DMS114 treated with DMSO at 0.1 percent for 48 hours (cell line): Measurements from ENCODE around the gene CEP19.
"Not testable (repeated sequence)": the region's sequence is repeated elsewhere in the genome, so short reads cannot be mapped to it uniquely, and the experiment has no call there.

Experiments
- DNase-seq: peaks from one replicate; lab custom pipeline; 2025; ENCODE audit not compliant: unreplicated experiment; lab: John Stamatoyannopoulos, UW

CEP19 gene

GRCh38 chr3:196711838-196712513 lies at the start of gene CEP19, which contains the start of gene PIGX:
Gene CEP19, minus strand, starts transcription at chr3:196712250. Its CDS starts 3,593 bp downstream, at chr3:196708657.
Gene PIGX, plus strand, starts transcription at chr3:196712377.
- peak; percentile 50 for DNase-seq

DNA sequence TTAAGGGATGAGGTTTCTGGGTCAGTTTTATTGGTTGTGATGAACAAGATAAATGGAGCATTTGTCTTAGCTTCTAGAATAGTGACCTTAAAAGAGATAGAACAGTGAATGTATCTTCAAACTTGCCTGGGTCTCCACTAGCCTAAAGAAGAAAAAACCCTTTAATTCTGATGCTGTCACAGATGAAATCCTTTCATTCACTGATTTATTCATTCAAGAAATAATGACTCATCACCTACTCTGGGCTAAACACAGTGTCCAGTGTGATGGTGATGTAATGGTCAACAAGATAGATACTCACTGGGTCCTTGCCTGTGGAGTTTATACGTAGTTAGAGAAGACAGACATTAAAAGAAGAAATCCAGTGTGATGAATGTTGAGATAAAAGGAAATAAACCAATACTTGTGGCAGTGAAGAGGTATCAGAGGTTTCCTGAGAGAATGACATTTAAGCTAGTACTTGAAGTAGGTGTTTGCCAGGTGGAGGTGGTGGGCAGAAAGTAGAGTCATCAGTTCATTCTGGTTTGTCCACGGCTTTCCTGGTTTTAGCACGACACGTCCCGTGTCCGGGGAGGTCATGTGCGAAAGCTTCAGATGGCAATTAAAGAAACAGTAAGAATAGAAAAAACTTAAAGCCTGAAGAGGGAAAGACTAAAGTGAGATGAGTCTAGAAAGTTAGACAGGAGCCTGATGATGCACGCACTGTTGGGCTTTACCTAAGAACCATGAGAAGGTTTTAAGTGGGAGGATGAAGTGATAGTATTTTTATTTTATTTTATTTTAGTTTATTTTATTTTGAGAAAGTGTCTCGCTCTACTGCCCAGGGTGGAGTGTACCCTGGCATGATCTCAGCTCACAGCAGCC lies 46.1 kb upstream of the CEP19 start:
- no peak for DNase-seq

GRCh38 chr3:196756732-196757131 lies 44.7 kb upstream of the CEP19 start:
- no peak for DNase-seq

- DNase-seq, result no peak
Measured at GRCh38 chr3:196754091-196754981, 42.3 kb upstream of the CEP19 start.

DNA sequence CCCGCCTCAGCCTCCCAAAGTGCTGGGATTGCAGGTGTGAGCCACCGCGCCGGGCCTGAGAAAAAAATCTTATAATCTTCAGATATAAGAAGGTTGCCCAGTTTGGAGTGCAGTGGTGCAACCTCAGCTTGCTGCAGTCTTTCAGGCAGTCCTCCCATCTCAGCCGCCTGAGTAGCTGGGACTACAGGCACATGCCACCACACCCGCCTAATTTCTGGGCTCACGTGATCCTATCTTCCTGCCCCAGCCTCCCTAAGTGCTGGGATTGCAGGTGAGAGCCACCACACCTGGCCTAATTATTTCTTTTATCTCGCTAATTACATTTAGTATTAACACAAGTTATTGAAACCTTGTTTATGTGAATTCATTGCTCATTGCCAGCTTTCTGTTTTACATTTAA lies 41.2 kb upstream of the CEP19 start:
- DNase-seq, result no peak

GRCh38 chr3:196749125-196749524 lies 37.1 kb upstream of the CEP19 start:
- DNase-seq, result no peak

DNA sequence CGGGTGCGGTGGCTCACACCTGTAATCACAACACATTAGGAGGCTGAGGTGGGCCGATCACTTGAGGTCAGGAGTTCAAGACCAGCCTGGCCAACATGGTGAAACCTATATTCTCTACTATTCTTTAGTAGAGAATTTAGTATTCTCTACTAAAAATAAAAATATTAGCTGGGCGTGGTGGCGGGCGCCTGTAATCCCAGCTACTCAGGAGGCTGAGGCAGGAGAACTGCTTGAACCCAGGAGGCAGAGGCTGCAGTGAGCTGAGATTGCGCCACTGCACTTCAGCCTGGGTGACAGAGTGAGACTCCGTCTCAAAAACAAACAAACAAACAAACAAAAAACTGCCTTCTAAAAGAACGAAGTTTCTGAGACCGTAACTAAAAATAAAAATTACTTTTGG lies 31.5 kb upstream of the CEP19 start:
- DNase-seq, result not testable (repeated sequence)

- DNase-seq, result no peak
Measured at GRCh38 chr3:196741249-196741889, 29.3 kb upstream of the CEP19 start.

GRCh38 chr3:196740481-196741248 lies 28.6 kb upstream of the CEP19 start:
- no peak for DNase-seq

DNA sequence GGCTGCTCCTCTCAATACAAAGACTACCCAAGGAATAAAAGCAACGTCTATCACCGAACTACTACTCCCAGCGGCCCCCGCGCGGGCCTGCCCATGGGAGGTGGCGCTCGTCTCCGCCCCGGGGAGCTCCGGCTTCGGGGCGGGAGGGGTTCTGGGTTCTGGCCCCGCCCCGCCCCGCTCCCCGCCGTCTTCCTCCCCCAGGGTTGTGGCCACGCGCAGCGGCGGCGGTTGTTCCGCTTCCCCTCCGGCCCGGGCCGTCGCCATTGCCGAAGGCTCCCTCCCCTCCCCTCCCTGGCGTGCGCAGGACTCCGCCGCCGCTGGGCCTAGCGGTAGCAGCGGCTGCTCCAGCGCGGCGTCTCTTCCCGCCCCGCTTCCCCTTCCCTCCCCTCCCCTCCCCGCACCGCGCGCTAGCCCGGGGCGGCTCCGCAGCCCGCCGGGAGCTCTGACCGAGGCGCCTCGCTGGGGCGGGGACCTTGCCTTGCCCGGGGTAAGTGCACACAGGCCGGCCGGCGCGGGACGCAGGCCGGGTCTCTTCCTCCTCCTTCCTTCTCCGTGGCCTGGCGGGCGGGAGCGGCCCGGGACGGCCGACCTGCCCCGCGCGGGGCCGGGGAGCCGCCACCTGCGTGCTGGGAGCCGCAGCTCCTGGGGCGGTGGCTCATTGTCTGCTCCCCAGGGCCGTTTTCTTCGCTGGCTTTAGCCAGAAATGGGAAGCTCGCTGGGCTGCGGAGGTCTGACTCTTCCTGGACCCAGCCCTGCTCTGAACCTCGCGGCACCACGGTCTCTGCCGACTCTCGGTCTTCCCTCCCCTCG lies 27.8 kb upstream of the CEP19 start, which contains the start of gene PAK2:
Gene PAK2 (plus strand): TSS at position 187 of the 810 bp plus-strand sequence. CDS start 42,790 bp downstream, outside the sequence.
- DNase-seq, result peak; percentile 90

DNA sequence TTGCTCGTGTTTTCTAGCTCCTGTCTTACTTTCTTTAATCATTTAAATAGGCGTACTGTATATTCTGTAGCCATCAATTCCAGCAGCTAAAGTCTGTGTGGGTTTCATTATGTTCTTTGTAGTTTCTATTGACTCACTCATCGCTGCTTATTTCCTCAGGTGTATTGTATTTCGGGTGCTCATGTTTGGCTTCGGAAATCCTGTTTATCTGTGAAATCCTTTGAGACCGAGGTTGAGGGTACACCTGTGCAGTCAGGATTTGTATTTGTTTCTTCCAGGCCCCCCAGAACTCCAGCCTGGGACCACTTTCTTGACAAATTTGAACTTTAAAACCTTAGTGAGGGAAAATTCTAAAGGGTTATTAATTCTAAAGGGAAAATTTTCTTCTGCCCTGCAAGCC lies 25.6 kb upstream of the CEP19 start:
- no peak for DNase-seq

GRCh38 chr3:196736670-196737374 lies 24.8 kb upstream of the CEP19 start:
- DNase-seq, result no peak

GRCh38 chr3:196735751-196736150 lies 23.7 kb upstream of the CEP19 start:
- DNase-seq, result no peak

DNA sequence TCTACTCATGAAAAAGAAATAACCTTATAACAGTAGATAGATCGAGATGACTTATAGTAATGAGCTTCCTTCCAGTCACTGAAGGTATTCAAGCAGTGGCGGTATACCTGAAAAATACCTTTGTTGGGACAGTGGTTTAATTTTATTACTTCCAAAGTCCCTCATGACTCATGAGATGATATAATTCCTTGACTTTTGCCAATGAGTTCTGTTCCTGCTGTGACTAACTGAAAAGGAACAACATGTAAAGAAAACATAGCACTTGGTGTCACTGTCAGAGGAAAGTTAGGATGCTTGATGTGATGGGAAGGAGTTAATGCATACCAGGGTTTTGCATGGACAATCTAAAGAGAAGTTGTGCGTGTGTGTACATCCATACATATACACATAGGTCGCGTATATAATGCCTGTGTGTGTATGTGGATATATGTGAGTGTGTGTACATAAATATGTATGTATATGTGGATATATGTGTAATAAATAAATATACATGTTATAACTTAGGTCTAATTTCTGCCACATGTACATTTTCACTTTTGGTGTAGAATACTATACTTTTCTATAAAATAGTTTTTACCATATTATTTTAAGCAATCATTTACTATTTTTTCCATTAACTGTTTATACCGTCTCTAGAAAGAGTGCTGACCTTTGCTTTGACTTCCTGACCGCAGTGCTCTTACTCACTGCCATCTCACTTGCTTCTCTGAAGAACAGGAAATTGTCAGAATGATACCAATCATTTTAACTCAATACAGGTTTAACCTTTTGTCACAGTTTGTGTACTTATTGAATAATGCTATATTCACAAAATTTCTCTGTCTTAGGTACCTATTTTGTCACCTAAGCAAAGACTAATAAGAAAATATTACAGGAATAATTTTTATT lies 15.0 kb upstream of the CEP19 start:
- DNase-seq, result no peak

DNA sequence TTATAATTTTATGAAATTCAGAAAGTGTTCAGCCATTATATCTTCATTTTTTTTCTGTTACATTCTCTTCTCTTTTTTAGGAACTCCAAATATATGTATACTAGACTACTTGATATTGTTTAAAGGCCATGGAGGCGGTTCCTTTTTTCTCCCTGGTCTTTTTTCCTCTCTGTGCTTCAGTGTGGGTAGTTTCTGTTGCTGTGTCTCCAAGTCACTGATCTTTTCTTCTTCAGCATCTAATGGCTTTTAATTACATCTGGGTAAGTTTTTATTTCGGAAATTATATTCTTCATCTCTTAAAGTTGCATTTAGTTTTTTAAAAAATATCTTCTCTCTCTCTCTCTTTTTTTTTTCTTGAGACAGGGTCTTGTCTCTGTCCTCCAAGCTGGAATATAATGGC lies 9.0 kb upstream of the CEP19 start:
- no peak for DNase-seq

DNA sequence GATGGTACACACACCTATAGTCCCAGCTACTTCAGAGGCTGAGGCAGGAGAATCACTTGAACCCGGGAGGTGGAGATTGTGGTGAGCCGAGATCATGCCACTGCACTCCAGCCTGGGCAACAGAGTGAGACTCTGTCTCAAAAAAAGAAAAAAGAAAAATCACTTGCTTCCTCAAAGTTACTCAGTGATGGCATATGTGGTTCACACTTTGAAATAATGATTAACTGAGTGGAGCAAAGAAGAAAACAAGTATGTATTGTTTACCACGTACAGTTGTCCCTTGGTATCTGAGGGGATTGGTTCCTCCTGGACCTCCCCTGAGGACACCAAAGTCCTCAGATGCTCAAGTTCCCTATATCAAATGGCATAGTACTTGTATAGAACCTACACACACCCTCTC lies 5.1 kb upstream of the CEP19 start:
- DNase-seq, result not testable (repeated sequence)
